ENCODE results near the gene ERICH6.

The ERICH6 gene

DNA sequence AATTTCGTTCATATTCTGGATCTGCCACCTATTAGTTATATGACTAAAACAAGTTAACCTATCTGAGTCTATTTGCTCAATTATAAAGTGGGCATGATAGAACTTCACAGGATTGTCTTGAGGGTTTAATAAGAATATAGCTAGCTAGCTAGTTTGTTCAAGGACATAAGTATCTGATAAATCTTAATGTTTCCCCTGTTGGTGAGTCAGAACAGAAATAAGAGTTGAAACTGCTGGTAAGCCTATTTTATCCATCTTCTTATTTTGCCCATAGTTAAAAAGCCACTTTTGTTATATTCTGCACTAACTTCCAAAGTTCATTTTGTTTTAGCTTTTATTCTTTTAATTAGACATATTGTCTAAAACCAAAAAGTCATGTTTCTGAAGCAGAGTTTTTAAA is 91.2 kb downstream of the ERICH6 start:
- DNase-seq = no peak

GRCh38 chr3:150611666-150612065 is 92.1 kb downstream of the ERICH6 start:
- DNase-seq = no peak

DNA sequence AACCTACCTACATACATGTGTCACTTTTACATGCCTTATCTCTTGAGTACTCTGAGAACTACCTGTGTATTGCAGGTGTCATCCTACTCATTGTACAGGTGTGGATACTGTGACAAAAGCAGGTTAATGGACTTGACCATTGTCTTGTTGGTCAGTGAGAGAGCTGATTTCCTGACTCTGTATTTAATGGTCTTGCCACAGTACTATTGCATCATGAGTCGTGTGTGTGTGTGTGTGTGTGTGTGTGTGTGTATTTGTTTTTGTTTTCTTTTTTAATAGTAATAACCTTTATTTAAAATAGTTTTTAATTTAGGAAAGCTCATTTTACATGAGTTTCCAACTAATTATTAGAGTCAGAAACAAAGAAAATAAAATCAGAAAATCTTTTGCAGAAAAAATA is 92.9 kb downstream of the ERICH6 start:
- no peak for DNase-seq

DNA sequence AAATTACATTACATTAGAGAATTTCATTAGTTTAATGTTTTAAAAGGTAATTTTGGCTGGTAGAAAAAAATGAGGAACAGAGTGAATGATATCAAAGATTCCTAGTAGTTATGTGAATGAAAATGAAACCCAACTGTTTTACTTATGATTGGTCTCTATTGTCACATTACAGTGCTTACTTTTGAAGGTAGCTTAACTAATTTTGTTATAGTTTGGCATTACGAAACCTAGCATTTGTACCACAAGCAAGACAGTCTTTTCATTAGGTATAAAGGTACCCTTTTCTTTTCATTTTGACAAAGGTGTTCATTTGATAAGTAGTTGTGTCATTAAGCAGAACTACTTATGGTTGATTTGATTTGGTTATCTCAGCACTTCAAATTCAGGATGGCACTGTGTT is 93.7 kb downstream of the ERICH6 start:
- no peak for DNase-seq
